Measurements from ENCODE around the gene TAB3. TPM values are rescaled to one million over a fixed set of nuclear protein-coding genes. Genes with fewer than 3 reads are reported as not detected.
"Not testable (repeated sequence)": the region's sequence is repeated elsewhere in the genome, so short reads cannot be mapped to it uniquely, and the experiment has no call there.

The TAB3 gene
- total and polyA plus RNA-seq, 2 of the 4 experiments (the other 2 are of a cell fraction), result 4.7 to 6.4 TPM

DNA sequence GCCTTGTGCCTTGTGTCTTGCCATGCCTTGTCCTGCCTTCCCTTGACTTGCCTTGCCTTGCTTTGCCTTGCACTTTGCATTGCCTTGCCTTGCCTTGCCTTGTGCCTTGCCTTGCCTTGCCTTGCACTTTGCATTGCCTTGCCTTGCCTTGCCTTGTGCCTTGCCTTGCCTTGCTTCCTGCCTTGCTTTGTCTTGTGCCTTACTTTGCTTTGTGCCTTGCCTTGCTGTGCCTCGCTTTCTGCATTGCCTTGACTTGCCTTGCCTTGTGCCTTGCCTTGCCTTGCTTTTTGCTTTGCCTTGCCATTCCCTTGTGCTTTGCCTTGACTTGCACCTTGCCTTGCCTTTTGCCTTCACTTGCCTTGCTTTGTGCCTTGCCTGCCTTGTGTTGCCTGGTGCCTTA, 91.8 kb downstream of the TAB3 start:
- H3K4me2 ChIP-seq (ENCODE audit: low read depth, low read length); H3K9ac ChIP-seq (ENCODE audit: low read depth, low read length); intact Hi-C loops (cut with micrococcal nuclease); POLR2A ChIA-PET (ENCODE audit: unreplicated experiment); H4K91ac ChIP-seq (ENCODE audit: insufficient read depth, low read depth, low read length); CTCF ChIA-PET; H4K5ac ChIP-seq (ENCODE audit: low read depth, low read length); H3K36me3 ChIP-seq (ENCODE audit: control insufficient read depth, insufficient read depth, low read length); H2BK120ac ChIP-seq (ENCODE audit: low read depth, low read length); H3K4ac ChIP-seq (ENCODE audit: low read depth, low read length); H3K14ac ChIP-seq (replicated peaks; ENCODE audit: low read depth, low read length); dilution Hi-C loops (cut with HindIII; ENCODE audit: low sequenced_read_pairs, unreplicated experiment); H2AFZ ChIP-seq (replicated peaks; ENCODE audit: low read length, poor library complexity); H3K23ac ChIP-seq (ENCODE audit: low read depth, low read length); H2BK15ac ChIP-seq (ENCODE audit: low read depth, low read length); H3K4me3 ChIP-seq (ENCODE audit: insufficient read depth, low read depth, low read length); H2AK9ac ChIP-seq (replicated peaks; ENCODE audit: low read depth, low read length, poor library complexity); H3K9me1 ChIP-seq (ENCODE audit: insufficient read depth, low read length); H4K20me1 ChIP-seq (ENCODE audit: insufficient read depth, low read length); H3K27ac ChIP-seq (ENCODE audit: insufficient read depth, low read length); DNase-seq; H3K56ac ChIP-seq (ENCODE audit: extremely low read depth, insufficient read depth, low read length); H2AK5ac ChIP-seq (ENCODE audit: low read depth, low read length); ATAC-seq (ENCODE audit: low read depth); H3K79me1 ChIP-seq (ENCODE audit: low read depth in 1 of 2, low read length in 2 of 2); H2BK5ac ChIP-seq (ENCODE audit: low read depth, low read length, poor library complexity, severe bottlenecking); H2BK20ac ChIP-seq (ENCODE audit: low read depth, low read length); H4K8ac ChIP-seq (ENCODE audit: low read depth in 2 of 2, low read length in 2 of 2); BruUV-seq (replicated peaks); H3K4me1 ChIP-seq (ENCODE audit: control insufficient read depth, insufficient read depth, low read length); H3K27me3 ChIP-seq (ENCODE audit: control insufficient read depth, insufficient read depth, low read length); in situ Hi-C loops (cut with MboI; ENCODE audit: low sequenced_read_pairs); H3K18ac ChIP-seq (ENCODE audit: low read depth, low read length): not testable (repeated sequence)
- peaks cover 34% of the 10 kb centered on the region for H3K9me3 ChIP-seq (ENCODE audit: control insufficient read depth, insufficient read depth, low read length)
- 0% methylated on average over 1 of the region's 1 CpG; no CpG with 5 or more reads in 1 of the 2 experiments for WGBS, 2 experiments (ENCODE audit: extremely low coverage in 2 of 2, insufficient read length in 1 of 2)

Measured in IMR-90 (cell line).